T-cell (primary cell): Measurements from ENCODE around the gene CSNK1D. TPM values are rescaled to one million over a fixed set of nuclear protein-coding genes. Genes with fewer than 3 reads are reported as not detected.

Experiments used
- ATAC-seq, 4 experiments: fragments of 200-7000 bp in 3 of 4; fragments of 150-1000 bp in 1 of 4; cut with Tn5 transposase; replicated peaks in 1 of 4; 1 replicate in 3 of 4; 2 replicates in 1 of 4; pipeline ENCODE4 v1.10.0; 2021; ENCODE audit warnings: moderate library complexity in 3 of 4, mild to moderate bottlenecking in 2 of 4, moderate number of reproducible peaks in 1 of 4
- CTCF ChIA-PET, 2 donors: fragments of 300-600 bp; sonication (Branson Sonifier 250); formaldehyde crosslinking; loops; one replicate each; lab custom pipeline; 2022; ENCODE audit warnings: antibody characterized with exemption in 2 of 2; lab: Charles Lee
- POLR2A ChIA-PET, 2 donors: fragments of 300-600 bp; sonication (Branson Sonifier 250); formaldehyde crosslinking; loops; one replicate each; lab custom pipeline; 2022; ENCODE audit warnings: antibody characterized with exemption in 2 of 2; lab: Charles Lee
- DNase-seq, 35 experiments: peaks; one replicate each; pipeline versions ENCODE4 v3.0.0 to v3.0.0-alpha.2; 2013 to 2023
- H3K27ac ChIP-seq: one replicate; pipeline ENCODE4 v1.5.1; 2013; ENCODE audit warnings: low read length
- H3K27me3 ChIP-seq, 2 experiments: replicated peaks in 1 of 2; 1 replicate in 1 of 2; 2 replicates in 1 of 2; pipeline versions ENCODE4 v1.6.1 to v1.7.0; 2013; ENCODE audit warnings: low read length in 1 of 2, mixed read lengths in 1 of 2; ENCODE audit not compliant: control insufficient read depth in 2 of 2, insufficient read depth in 2 of 2; ENCODE audit errors: extremely low read depth in 1 of 2
- H3K36me3 ChIP-seq, 2 donors: 1 replicate in 1 of 2; 2 replicates in 1 of 2; pipeline versions ENCODE4 v1.6.1 to v1.7.0; 2013; ENCODE audit warnings: low read length in 1 of 2; ENCODE audit not compliant: control insufficient read depth in 2 of 2, insufficient read depth in 1 of 2; ENCODE audit errors: extremely low read depth in 1 of 2
- H3K4me1 ChIP-seq, 2 experiments: 1 replicate in 1 of 2; 2 replicates in 1 of 2; pipeline versions ENCODE4 v1.6.1 to v1.7.0; 2013; ENCODE audit warnings: low read length in 2 of 2, mixed read lengths in 1 of 2; ENCODE audit not compliant: insufficient read depth in 2 of 2, control insufficient read depth in 1 of 2; ENCODE audit errors: extremely low read depth in 1 of 2
- H3K4me3 ChIP-seq, 2 donors: 1 replicate in 1 of 2; 2 replicates in 1 of 2; pipeline versions ENCODE4 v1.5.1 to v1.7.0; 2013; ENCODE audit warnings: mild to moderate bottlenecking in 2 of 2, low read length in 1 of 2, moderate library complexity in 1 of 2; ENCODE audit not compliant: control insufficient read depth in 1 of 2; ENCODE audit errors: extremely low read depth in 1 of 2
- H3K9me3 ChIP-seq: 2 replicates; pipeline ENCODE4 v1.7.0; 2013
- H3K27ac Mint-ChIP-seq, 2 donors: one replicate each; pipeline ENCODE4 v1.8.0; 2020 to 2021; ENCODE audit warnings: mild to moderate bottlenecking in 2 of 2, mixed read lengths in 2 of 2
- H3K27me3 Mint-ChIP-seq, 2 donors: one replicate each; pipeline ENCODE4 v1.8.0; 2021 to 2022; ENCODE audit warnings: mixed read lengths in 2 of 2
- H3K36me3 Mint-ChIP-seq: one replicate; pipeline ENCODE4 v1.8.0; 2021; ENCODE audit warnings: mixed read lengths
- H3K4me1 Mint-ChIP-seq, 3 donors: one replicate each; pipeline ENCODE4 v1.8.0; 2020 to 2022; ENCODE audit warnings: mixed read lengths in 3 of 3, mild to moderate bottlenecking in 1 of 3
- H3K4me3 Mint-ChIP-seq, 3 donors: one replicate each; pipeline ENCODE4 v1.8.0; 2020 to 2022; ENCODE audit warnings: mild to moderate bottlenecking in 3 of 3, mixed read lengths in 3 of 3, moderate library complexity in 3 of 3
- H3K9me3 Mint-ChIP-seq, 3 donors: one replicate each; pipeline ENCODE4 v1.8.0; 2020 to 2022; ENCODE audit warnings: mixed read lengths in 3 of 3
- WGBS: methylation state at CpG from one replicate; pipeline ENCODE4 v1.1.5; 2013; ENCODE audit warnings: missing lambda C conversion rate; ENCODE audit not compliant: insufficient coverage; 5-methylcytosine and 5-hydroxymethylcytosine counted together
- total RNA-seq, 35 experiments: library from RNA in 6 of 35; stranded (reverse) in 6 of 35; fragments of 120-200 nt in 1 of 35; gene quantifications; one replicate each; pipeline versions ENCODE4 v1.2.1 to v1.2.4 and lab custom pipeline; 2013 to 2026

Gene CSNK1D
- total RNA-seq, 5 donors from 2014 or later (not counting 1 experiment from before 2014, with no cell fraction given): 177 to 273 (median 194) TPM

DNA sequence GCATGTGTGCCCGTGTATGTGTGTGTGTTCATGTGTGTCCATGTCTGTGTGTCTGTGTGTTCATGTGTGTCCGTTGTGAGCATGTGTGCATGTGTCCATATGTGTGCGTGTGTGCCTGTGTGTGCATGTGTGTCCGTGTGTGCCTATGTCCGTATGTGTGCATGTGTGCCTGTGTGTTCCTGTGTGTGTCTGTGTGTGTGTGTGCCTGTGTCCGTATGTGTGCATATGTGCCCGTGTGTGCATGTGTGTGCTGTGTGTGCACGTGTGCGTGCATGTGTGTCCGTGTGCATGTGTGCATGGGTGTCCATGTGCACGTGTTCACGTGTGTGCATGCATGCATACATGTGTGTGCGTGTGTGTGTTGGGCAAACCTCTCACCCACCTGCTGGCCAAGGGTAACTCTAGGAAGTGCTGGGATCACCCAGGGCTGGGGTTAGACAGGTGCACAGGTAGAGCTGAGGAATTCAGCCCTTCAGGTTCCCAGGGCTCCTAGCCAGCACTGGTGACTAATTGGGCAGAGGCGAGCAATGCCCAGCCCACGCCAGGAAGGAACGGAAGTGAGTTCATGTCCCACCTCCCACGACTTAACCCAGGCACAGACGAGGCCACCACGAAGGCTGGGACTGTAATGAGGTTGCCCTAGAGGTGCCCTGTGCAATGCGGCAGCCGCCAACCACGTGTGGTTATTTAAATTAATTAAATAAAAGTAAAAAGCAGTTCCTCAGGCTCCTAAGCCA is 8.2 kb upstream of the CSNK1D start:
- Histone ChIP-seq H3K27ac (no peak overlapping the region), H3K4me3 (no peak overlapping the region), H3K9me3 (no peaks in the 10 kb centered on the region), H3K4me1 (peaks cover 0 to 34% of the 10 kb centered on the region in 2 experiments), H3K27me3 (peaks cover 0 to 18% of the 10 kb centered on the region in 2 experiments), H3K36me3 (no peaks in the 10 kb centered on the region)
- 93% methylated on average over 11 of the region's 22 CpGs for WGBS
- no peaks in the 10 kb centered on the region for H3K36me3 Mint-ChIP-seq
- no peaks in the 10 kb centered on the region for H3K27me3 Mint-ChIP-seq
- peaks cover 8 to 16% (median 8%) of the 10 kb centered on the region in 3 donors for H3K4me1 Mint-ChIP-seq
- CTCF ChIA-PET: no interaction called here
- H3K4me3 Mint-ChIP-seq: no peak overlapping the region
- H3K9me3 Mint-ChIP-seq: no peaks in the 10 kb centered on the region
- DNase-seq: no peak
- peak in 1 of 4 experiments; percentile 35 for ATAC-seq
- POLR2A ChIA-PET: no interaction called here
- H3K27ac Mint-ChIP-seq: peak overlapping the region; percentile 13 to 16

DNA sequence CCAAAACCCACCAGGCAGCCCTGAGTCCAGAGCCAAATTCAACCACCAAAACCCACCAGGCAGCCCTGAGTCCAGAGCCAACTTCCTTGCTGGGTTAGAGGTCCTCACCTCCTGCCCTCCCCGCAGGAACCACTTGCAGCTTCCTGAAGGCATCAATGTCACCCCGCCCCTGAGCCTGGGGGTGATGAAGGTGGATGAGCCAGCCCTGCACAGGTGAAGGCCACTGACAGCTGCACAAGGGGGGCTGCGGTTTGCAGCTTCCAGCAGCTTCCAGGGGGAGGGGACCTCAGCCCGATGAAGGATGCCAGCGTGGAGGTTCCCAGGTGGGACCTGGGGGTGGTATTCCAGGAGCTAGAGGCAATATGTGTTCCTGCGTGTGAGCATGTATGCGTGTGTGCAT is 7.6 kb upstream of the CSNK1D start:
- CTCF ChIA-PET: no interaction called here
- H3K27me3 Mint-ChIP-seq: no peaks in the 10 kb centered on the region
- Histone ChIP-seq H3K27ac (no peak overlapping the region), H3K36me3 (no peaks in the 10 kb centered on the region), H3K27me3 (peaks cover 0 to 21% of the 10 kb centered on the region in 2 experiments), H3K4me3 (no peak overlapping the region), H3K9me3 (no peaks in the 10 kb centered on the region), H3K4me1 (peaks cover 0 to 34% of the 10 kb centered on the region in 2 experiments)
- no peaks in the 10 kb centered on the region for H3K36me3 Mint-ChIP-seq
- DNase-seq (no peak), ATAC-seq (no peak)
- WGBS: 55% methylated on average over 5 of the region's 7 CpGs
- no peaks in the 10 kb centered on the region for H3K9me3 Mint-ChIP-seq
- no peak overlapping the region for H3K27ac Mint-ChIP-seq
- peaks cover 8 to 16% (median 8%) of the 10 kb centered on the region in 3 donors for H3K4me1 Mint-ChIP-seq
- POLR2A ChIA-PET: interaction anchor here in 1 of 2 donors (0.8 kb wide), 1 partner anchor 615 kb away, joined by 5 read pairs; no protein-coding TSS in a partner anchor
- H3K4me3 Mint-ChIP-seq: no peak overlapping the region

DNA sequence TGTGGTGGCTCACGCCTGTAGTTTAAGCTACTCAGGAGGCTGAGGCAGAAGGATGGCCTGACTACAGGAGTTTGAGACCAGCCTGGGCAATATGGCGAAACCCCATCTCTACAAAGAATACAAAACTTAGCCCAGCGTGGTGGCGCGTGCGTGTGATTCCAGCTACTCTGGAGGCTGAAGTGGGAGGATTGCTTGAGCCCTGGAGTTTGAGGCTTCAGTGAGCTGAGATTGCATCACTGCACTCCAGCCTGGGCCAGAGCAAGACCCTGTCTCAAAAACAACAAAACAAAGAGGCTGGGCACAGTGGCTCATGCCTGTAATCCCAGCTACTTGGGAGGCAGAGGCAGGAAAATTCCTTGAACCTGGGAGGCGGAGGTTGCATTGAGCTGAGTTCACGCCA is 7.0 kb upstream of the CSNK1D start:
- no peaks in the 10 kb centered on the region for H3K36me3 ChIP-seq
- no peak for DNase-seq
- no peak for ATAC-seq
- 86% methylated on average over 1 of the region's 8 CpGs for WGBS
- H3K4me1 Mint-ChIP-seq: peaks cover 8 to 16% (median 8%) of the 10 kb centered on the region in 3 donors
- H3K4me3 Mint-ChIP-seq: no peak overlapping the region
- no peak overlapping the region for H3K27ac Mint-ChIP-seq
- POLR2A ChIA-PET: interaction anchor here in 1 of 2 donors (0.8 kb wide), 1 partner anchor 615 kb away, joined by 5 read pairs; no protein-coding TSS in a partner anchor
- H3K27me3 Mint-ChIP-seq: no peaks in the 10 kb centered on the region
- H3K4me1 ChIP-seq: peaks cover 0 to 34% of the 10 kb centered on the region in 2 experiments
- H3K4me3 ChIP-seq: no peak overlapping the region
- CTCF ChIA-PET: no interaction called here
- H3K27me3 ChIP-seq: peaks cover 0 to 21% of the 10 kb centered on the region in 2 experiments
- no peaks in the 10 kb centered on the region for H3K36me3 Mint-ChIP-seq
- H3K9me3 Mint-ChIP-seq: no peaks in the 10 kb centered on the region
- H3K27ac ChIP-seq: no peak overlapping the region
- no peaks in the 10 kb centered on the region for H3K9me3 ChIP-seq

DNA sequence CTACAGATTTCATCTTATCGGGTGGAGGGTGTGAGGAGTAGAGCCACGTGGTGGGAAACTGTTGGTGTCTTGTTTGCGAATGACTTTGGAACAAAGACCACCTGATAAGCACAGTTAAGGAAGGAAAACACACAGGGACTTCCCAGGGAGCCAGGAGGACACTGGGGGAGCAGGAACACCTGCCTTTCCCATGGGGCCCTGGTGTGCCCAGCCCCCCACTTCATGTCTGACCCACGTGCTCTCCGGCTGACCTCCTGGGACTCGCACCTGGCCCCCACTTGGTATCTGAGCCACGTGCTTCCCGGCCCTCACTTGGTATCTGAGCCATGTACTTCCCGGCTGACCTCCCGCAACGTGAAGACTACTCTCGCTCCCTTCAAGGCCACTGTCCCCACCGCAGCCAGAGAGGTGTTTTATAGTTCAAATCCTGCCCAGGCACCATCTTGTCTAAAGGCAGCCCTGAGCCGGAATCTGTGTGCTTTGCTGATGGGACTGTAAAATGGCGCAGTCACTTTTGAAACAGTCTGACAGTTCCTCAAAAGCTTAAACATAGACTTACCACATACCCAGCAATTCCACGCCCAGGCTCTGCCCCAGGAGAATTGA is 5.4 kb upstream of the CSNK1D start:
- Histone ChIP-seq H3K4me3 (no peak overlapping the region), H3K27me3 (peaks cover 0 to 26% of the 10 kb centered on the region in 2 experiments), H3K9me3 (no peaks in the 10 kb centered on the region), H3K4me1 (peaks cover 0 to 41% of the 10 kb centered on the region in 2 experiments), H3K27ac (no peak overlapping the region), H3K36me3 (no peaks in the 10 kb centered on the region)
- Mint-ChIP-seq H3K36me3 (no peaks in the 10 kb centered on the region), H3K4me3 (no peak overlapping the region), H3K4me1 (peaks cover 8 to 21% (median 9%) of the 10 kb centered on the region in 3 donors), H3K27ac (no peak overlapping the region), H3K9me3 (no peaks in the 10 kb centered on the region), H3K27me3 (no peaks in the 10 kb centered on the region)
- CTCF ChIA-PET: no interaction called here
- 97% methylated on average over 13 of the region's 16 CpGs for WGBS
- DNase-seq: no peak
- POLR2A ChIA-PET: interaction anchor here (0.6 to 0.7 kb wide), 2 partner anchors 36 to 135 kb away, joined by 3 to 6 read pairs; no protein-coding TSS in a partner anchor
- ATAC-seq: no peak

DNA sequence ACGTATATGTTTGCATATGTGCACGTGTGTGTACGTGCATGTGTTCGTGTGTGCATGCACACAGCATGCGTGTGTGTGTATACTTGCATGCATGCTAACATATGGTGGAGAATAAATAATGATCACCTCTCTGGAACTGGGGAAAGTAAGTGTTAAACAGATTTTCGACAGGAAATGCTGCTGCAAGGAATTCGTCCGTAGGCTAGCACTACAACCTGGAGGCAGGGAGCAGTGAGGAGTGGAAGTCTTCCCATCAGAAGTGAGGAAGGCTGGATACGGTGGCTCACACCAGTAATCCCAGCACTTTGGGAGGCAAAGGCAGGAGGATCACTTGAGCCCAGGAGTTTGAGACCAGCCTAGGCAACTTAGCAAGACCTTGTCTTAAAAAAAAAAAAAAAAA is 4.8 kb upstream of the CSNK1D start:
- Histone ChIP-seq H3K9me3 (no peaks in the 10 kb centered on the region), H3K27ac (no peak overlapping the region), H3K4me3 (no peak overlapping the region), H3K4me1 (peaks cover 0 to 40% of the 10 kb centered on the region in 2 experiments), H3K27me3 (peaks cover 0 to 21% of the 10 kb centered on the region in 2 experiments), H3K36me3 (no peaks in the 10 kb centered on the region)
- Mint-ChIP-seq H3K36me3 (no peaks in the 10 kb centered on the region), H3K9me3 (no peaks in the 10 kb centered on the region), H3K27ac (no peak overlapping the region), H3K4me1 (peaks cover 8 to 21% (median 9%) of the 10 kb centered on the region in 3 donors), H3K4me3 (no peak overlapping the region), H3K27me3 (no peaks in the 10 kb centered on the region)
- DNase-seq (no peak), ATAC-seq (no peak)
- WGBS: 95% methylated on average over 8 of the region's 9 CpGs
- POLR2A ChIA-PET: no interaction called here
- CTCF ChIA-PET: no interaction called here

DNA sequence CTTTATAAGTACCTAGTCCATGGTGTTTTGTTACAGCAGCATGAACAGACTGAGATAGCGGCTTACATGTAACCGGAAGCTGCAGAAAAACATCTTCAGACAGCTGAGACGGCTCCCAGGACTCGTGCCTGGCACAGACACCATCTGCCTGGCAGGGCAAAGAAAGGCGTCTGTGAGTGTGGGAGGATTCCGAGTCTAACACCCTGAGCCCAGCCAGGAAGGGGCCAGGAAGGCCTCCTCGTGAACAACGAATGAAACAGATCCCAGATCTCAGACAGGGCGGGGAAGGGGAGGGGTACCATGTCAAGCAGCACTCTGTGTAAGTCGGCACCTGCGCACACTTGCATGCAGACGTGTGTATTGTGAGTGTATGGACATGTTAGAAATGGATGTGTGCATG is 4.4 kb upstream of the CSNK1D start:
- H3K9me3 Mint-ChIP-seq: no peaks in the 10 kb centered on the region

More for the DNA sequence above, 4.4 kb upstream of the CSNK1D start:
- CTCF ChIA-PET: no interaction called here
- Mint-ChIP-seq H3K4me1 (peaks cover 8 to 20% (median 9%) of the 10 kb centered on the region in 3 donors), H3K36me3 (no peaks in the 10 kb centered on the region), H3K4me3 (no peak overlapping the region), H3K27ac (no peak overlapping the region), H3K27me3 (no peaks in the 10 kb centered on the region)
- peaks cover 0 to 17% of the 10 kb centered on the region in 2 experiments for H3K27me3 ChIP-seq
- H3K27ac ChIP-seq: no peak overlapping the region
- no peak overlapping the region for H3K4me3 ChIP-seq
- POLR2A ChIA-PET: no interaction called here
- DNase-seq (no peak), ATAC-seq (no peak)
- no peaks in the 10 kb centered on the region for H3K9me3 ChIP-seq
- H3K36me3 ChIP-seq: no peaks in the 10 kb centered on the region
- H3K4me1 ChIP-seq: peaks cover 0 to 35% of the 10 kb centered on the region in 2 experiments
- 93% methylated on average over 9 of the region's 12 CpGs for WGBS
